Retina (tissue), 1 donor: ENCODE results near the gene SDF2L1.
"Not testable (repeated sequence)": the region's sequence is repeated elsewhere in the genome, so short reads cannot be mapped to it uniquely, and the experiment has no call there.

ENCODE experiments used
- DNase-seq: peaks from one replicate; pipeline ENCODE4 v3.0.0-alpha.2; 2016

SDF2L1 gene

DNA sequence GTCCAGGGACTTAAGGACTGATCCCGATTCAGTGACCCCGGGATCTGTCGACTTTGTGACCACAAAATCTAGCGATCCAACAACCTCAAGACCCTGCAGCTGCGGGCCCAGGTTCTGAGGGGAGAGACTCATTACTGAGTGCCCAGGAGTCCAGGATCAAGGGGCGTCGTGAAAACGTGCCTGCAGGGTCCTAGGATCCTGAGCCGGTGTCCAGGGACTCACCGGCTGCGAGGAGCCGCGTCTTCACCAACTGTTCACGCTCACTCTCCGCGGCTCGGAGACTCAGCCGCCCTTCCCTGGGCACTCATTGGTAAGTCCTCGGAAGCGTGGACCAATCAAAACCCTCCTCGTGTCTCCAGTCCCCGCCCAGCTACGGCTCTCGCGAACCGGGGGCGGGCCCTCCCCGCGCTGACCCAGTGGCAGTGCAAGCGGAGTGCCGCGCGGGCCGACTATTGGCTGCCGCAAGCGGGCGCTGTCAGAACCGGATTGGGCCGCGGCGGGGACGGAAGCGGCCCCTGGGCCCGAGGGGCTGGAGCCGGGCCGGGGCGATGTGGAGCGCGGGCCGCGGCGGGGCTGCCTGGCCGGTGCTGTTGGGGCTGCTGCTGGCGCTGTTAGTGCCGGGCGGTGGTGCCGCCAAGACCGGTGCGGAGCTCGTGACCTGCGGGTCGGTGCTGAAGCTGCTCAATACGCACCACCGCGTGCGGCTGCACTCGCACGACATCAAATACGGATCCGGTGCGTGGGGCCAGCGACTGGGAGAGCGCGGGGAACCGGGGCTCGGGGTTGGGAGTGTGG lies at the start of gene SDF2L1:
Gene SDF2L1, plus strand, starts transcription at position 514 of the 795 bp plus-strand sequence. Its CDS starts 35 bp downstream, at position 549.
- DNase-seq = peak; percentile 97

- no peak for DNase-seq
Measured at GRCh38 chr22:21592422-21592821, 49.7 kb upstream of the SDF2L1 start.

DNA sequence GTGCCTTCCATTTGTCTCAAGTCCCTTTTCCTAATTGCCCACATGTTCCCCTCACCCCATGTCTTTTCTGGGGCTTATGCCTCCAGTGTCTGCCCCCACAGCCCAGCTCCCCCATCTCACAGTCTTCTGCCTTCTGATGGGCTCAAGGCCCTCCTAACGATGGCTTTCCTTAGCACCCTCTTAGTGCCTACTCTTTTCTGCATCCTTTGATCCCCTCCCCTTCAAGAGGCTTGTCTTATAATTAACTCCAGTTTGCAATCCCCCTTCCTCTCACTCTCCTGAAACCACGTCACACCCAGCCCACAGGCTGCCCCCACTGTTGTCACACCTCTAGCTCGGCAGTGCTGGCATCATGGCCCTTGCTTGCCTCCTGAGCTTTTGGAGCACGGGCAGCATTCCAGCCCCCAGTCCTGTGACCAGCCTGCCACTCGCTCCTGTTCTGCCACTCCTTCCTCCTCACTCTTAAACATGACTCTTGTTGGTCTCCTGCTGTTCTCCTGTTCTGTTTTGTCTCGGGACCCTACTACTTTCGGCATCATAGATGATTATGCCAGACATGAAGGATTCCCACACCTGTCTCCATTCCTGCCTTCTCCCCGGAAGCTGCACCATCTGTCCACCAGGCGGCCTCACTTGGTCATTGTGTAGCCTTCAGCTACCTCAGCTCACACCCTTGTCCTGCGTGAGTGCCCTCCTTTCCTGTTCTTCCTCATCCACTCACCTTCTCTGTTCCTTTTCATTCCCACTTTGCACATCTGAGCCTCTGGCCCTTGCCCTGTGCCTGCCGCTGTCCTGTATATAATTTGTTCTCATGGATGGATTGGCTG lies 48.5 kb upstream of the SDF2L1 start:
- no peak for DNase-seq

GRCh38 chr22:21594865-21595452 lies 47.1 kb upstream of the SDF2L1 start:
- DNase-seq = no peak

DNA sequence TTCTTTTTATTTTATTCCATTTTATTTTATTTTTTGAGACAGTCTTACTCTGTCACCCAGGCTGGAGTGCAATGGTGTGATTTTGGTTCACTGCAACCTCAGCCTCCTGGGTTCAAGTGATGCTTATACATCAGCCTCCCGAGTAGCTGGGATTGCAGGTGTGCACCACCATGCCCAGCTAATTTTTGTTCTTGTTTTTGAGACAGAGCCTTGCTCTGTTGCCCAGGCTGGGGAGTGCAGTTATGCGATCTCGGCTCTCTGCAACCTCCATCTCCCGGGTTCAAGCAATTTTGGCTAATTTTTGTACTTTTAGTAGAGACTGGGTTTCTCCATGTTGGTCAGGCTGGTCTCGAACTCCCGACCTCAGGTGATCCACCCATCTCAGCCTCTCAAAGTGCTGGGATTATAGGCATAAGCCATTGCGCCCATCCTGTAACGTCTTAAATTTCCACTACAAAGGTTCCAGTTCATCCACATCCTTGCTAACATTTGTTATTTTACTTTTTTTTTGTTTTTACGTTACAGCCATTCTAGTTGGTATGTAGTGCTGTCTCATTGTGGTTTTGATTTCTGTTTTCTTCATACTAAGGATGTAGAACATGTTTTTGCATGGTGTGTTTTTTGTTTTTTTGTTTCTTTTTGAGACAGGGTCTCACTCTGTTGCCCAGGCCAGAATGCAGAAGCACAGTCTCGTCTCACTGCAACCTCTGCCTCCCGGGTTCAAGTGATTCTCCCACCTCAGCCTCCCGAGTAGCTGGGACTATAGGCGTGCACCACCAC lies 45.6 kb upstream of the SDF2L1 start:
- DNase-seq = not testable (repeated sequence)

- DNase-seq = no peak
Measured at GRCh38 chr22:21598302-21598701, 43.8 kb upstream of the SDF2L1 start.

DNA sequence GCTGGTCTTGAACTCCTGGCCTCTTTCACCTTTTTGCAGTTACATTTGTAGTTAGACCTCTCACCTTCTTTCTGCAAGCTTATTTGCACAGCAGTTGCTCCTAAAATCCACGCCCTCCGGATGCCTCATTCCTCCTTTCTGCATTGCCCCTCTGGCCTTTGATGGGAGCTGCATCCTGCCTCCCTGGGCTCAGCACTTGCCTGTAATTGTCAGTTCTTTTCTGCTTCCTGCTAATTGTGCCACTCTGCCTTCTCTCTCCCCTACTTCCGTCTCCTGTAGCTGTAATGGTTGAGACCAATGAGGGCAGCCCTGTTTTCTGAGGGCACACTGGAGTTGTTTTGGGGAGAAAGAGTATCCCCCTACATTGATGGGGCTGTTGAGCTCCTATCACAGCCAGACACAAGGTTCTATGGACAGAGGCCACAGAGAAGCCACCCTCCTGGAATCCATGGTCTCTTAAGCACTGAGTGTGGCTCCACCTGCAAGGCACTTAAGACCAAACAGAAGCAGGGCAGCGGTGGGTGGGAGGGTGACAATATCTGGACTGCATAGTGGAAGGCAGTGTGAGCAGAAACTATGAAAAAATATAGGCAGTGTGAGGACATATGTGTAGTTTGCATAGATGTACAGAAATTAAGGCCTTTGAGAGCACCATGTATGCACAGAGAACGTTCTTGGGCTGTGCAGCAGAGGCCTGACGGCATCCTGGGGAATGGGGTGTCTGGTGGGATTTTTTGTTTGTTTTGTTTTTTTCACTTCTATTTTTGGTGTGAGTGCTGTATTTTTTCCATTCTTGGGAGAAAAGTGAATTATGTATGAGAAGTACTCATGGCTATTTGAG lies 42.8 kb upstream of the SDF2L1 start:
- no peak for DNase-seq

GRCh38 chr22:21602579-21602978 lies 39.5 kb upstream of the SDF2L1 start:
- no peak for DNase-seq

DNA sequence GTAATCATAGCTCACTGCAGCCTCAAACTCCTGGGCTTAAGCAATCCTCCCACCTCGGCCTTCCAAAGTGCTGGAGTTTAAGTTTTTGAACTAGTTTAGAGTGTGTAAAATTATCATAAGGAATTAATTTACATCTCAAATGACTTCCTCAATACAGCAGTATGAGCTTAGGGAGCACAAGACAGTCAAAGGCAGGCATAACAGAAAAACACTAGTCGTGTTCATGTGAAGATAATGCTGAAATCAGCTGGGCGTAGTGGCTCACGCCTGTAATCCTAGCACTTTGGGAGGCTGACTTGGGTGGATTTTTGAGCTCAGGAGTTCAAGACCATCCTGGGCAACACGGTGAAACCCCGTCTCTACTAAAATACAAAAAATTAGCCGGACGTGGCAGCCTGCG lies 38.1 kb upstream of the SDF2L1 start:
- DNase-seq = no peak

GRCh38 chr22:21605887-21606564 lies 36.1 kb upstream of the SDF2L1 start:
- DNase-seq = no peak

- no peak for DNase-seq
Measured at GRCh38 chr22:21606775-21607174, 35.3 kb upstream of the SDF2L1 start.

GRCh38 chr22:21609556-21610157 lies 32.4 kb upstream of the SDF2L1 start:
- not testable (repeated sequence) for DNase-seq

GRCh38 chr22:21611210-21611977 lies 30.7 kb upstream of the SDF2L1 start:
- no peak for DNase-seq

DNA sequence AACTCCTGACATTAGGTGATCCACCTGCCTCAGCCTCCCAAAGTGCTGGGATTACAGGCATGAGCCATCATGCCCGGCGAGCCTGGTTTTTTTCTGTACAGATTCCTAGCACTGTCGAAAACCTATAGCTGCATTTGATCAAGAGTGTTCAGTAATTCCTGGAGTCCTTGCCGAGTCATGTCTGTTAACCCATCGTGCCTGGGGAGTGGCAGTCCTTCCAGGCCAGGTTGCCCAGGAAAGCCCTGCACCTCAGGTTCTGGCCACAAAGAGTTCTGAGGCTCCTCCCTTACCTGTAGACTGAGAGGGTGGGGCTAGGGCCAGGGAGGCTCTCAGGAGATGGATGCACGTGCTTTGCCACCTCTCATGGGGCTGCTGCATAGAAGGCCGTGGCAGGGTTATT lies 29.2 kb upstream of the SDF2L1 start:
- no peak for DNase-seq

DNA sequence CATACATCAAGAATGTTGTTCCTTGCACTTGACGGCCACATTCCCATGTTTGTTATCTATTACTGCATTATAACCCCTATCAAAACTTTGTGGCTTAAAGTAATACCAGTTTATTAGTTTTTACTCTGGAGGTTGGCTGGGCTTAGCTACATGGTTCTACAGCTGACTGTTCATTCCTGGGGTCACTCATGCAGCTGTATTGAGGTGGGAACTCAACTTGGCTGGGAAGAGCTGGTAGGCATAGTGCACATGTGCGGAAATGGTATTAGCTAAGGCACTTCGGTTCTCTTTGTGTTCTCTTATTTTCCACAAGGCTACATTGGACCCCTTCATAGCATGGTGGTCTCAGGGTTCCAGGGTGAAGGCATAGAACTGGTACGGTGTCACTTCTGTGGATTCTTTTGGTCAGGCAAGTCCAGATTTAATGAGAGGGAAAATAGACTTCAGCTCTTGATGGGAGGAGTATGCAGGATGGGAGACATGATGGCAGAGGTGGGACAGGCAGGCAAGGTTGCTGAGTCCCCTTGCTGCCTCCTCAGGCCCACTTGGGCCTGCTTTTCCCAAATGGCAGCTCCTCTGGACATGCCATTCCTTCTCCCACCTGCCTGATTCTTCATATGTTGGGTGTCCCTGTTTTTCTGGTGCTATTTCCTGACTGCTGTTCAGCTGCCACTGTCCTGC lies 28.4 kb upstream of the SDF2L1 start:
- no peak for DNase-seq

DNA sequence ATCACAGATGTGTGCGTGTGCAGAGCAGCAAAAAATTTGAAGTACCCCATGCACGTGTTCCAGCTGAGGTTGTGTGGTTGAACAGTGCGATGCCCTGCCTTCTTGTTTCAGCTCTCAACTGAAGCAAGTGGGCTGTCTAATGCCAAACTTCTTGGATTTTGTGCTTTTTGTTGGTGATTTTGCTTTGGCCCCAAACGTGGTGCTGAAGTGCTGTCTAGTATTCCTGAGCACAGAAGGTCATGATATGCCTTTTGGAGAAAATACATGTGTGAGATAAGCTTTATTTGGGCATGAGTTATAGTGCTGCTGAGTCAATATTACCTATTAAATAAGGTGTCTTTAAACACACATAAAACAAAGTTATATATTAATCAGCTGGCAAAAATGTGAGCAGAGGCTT lies 26.4 kb upstream of the SDF2L1 start:
- no peak for DNase-seq

DNA sequence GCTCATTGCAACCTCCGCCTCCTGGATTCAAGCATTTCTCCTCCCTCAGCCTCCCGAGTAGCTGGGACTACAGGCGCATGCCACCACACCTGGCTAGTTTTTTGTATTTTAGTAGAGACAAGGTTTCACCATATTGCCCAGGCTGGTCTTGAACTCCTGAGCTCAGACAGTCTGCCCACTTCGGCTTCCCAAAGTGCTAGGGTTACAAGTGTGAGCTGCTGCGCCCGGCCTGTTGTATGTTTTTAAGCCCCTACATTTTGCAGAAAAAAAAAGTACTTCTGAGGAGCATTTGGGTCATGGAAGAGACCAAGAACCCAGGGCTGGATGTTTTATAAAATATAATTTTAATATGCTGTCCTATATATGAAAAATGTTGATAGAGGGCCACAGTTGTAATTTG lies 24.8 kb upstream of the SDF2L1 start:
- not testable (repeated sequence) for DNase-seq

DNA sequence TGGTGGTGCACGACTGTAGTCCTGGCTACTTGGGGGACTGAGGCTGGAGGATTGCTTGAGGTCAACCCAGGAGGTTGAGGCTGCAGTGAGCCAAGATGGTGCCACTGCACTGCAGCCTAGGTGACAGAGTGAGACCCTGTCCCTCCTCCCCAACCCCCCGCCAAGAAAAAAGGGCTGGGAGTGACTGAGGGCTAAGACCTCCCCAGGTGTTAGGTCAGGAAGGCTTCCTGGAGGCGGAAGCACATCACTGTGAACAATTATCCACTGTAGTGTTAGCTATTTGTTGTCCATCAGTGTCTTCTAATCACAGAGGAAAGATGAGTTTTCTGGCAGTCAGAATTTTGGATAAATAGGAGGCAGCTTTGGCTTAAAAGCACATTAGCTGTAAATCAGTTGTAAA lies 21.1 kb upstream of the SDF2L1 start:
- no peak for DNase-seq
